ENCODE measurements around the gene SLC23A2.

SLC23A2 gene

DNA sequence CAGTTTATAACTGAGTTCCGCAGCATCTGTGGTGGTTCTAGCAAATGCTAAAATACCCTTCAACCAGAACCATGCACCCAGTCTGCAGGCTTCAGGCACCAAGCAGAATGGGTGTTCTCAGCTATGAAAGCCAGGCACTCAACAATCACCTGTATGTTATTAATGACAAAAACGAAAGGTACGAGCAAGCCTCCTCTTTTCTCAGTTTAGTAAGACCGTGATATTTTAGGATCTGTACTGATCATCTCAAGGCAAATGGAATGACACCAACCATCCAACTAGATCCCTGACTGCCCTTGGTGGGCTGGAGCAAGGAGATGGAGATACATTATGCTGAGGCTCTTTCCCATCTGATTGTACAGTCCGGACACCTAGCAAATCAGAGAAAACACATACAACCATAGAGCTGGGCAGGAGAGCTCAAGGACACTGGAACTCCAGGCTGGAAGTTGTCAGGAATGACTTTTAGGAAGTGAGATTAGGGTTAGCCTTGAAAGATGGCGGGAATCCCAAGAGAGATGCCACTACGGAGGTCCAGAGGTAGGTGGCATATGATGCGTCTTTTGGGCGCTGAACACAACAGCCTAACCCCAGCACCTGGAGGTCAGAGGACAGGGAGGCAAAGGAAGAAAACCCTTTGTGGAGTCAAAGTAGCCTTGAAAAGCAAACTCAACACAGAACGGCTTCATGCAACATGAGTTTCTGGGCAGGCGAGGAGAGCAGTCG is 33.4 kb downstream of the SLC23A2 start:
- in situ Hi-C loops (cut with HindIII; ENCODE audit: low pct_ligation_motif_present, low sequenced_read_pairs) = no loop called here
- DNase-seq = no peak
- no peak overlapping the region for H3K4me3 ChIP-seq (ENCODE audit: low read depth, low read length)
- peaks cover 4% of the 10 kb centered on the region for H3K36me3 ChIP-seq (replicated peaks)
- H3K27me3 ChIP-seq (replicated peaks) = no peaks in the 10 kb centered on the region
- no peak overlapping the region for H3K27ac ChIP-seq
- TF ChIP-seq, protein P1, sequence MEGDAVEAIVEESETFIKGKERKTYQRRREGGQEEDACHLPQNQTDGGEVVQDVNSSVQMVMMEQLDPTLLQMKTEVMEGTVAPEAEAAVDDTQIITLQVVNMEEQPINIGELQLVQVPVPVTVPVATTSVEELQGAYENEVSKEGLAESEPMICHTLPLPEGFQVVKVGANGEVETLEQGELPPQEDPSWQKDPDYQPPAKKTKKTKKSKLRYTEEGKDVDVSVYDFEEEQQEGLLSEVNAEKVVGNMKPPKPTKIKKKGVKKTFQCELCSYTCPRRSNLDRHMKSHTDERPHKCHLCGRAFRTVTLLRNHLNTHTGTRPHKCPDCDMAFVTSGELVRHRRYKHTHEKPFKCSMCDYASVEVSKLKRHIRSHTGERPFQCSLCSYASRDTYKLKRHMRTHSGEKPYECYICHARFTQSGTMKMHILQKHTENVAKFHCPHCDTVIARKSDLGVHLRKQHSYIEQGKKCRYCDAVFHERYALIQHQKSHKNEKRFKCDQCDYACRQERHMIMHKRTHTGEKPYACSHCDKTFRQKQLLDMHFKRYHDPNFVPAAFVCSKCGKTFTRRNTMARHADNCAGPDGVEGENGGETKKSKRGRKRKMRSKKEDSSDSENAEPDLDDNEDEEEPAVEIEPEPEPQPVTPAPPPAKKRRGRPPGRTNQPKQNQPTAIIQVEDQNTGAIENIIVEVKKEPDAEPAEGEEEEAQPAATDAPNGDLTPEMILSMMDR (IDR thresholded peaks at IDR 0.05; ENCODE audit: low read depth, low read length, missing control alignments) = no peak

- H3K27me3 ChIP-seq (replicated peaks) = no peaks in the 10 kb centered on the region
- in situ Hi-C loops (cut with HindIII; ENCODE audit: low pct_ligation_motif_present, low sequenced_read_pairs) = no loop called here
- TF ChIP-seq, protein P1 (IDR thresholded peaks at IDR 0.05; ENCODE audit: low read depth, low read length, missing control alignments) = no peak
- DNase-seq = no peak
- H3K27ac ChIP-seq = no peak overlapping the region
- H3K4me3 ChIP-seq (ENCODE audit: low read depth, low read length) = no peak overlapping the region
- H3K36me3 ChIP-seq (replicated peaks) = peaks cover 4% of the 10 kb centered on the region
Measured at GRCh38 chr20:4966826-4967751, 34.2 kb downstream of the SLC23A2 start.

GRCh38 chr20:4962241-4962855 is 39.0 kb downstream of the SLC23A2 start:
- TF ChIP-seq, protein P1 (IDR thresholded peaks at IDR 0.05; ENCODE audit: low read depth, low read length, missing control alignments) = no peak
- Histone ChIP-seq H3K36me3 (replicated peaks) (no peaks in the 10 kb centered on the region), H3K4me3 (ENCODE audit: low read depth, low read length) (no peak overlapping the region), H3K27ac (peak overlapping the region; percentile 76), H3K27me3 (replicated peaks) (no peaks in the 10 kb centered on the region)
- in situ Hi-C loops (cut with HindIII; ENCODE audit: low pct_ligation_motif_present, low sequenced_read_pairs) = no loop called here
- no peak for DNase-seq

DNA sequence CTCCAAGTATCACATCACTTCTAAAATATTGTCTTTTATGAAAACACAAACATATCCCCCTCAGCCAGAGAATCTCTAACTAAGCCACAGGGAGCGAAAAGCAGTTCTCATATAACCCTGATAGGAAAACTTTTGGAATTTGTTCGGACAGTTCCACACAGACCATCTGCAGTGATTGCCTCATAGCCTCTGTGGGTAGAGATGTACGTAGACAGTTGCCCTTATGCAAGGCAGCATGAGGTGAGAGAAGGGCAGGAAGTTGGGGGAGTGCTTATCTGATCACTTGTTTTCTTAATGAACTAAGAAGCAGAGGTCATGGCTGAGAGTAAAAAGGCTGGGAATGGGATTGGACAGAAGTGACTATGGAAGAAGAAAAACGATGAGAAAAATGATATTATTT is 39.6 kb downstream of the SLC23A2 start:
- Histone ChIP-seq H3K27me3 (replicated peaks) (no peaks in the 10 kb centered on the region), H3K27ac (peak overlapping the region; percentile 76), H3K4me3 (ENCODE audit: low read depth, low read length) (no peak overlapping the region), H3K36me3 (replicated peaks) (no peaks in the 10 kb centered on the region)
- in situ Hi-C loops (cut with HindIII; ENCODE audit: low pct_ligation_motif_present, low sequenced_read_pairs) = no loop called here
- peak; percentile 90 for DNase-seq
- TF ChIP-seq, protein P1 (IDR thresholded peaks at IDR 0.05; ENCODE audit: low read depth, low read length, missing control alignments) = no peak

GRCh38 chr20:4959592-4959991 is 41.7 kb downstream of the SLC23A2 start:
- Histone ChIP-seq H3K4me3 (ENCODE audit: low read depth, low read length) (no peak overlapping the region), H3K36me3 (replicated peaks) (no peaks in the 10 kb centered on the region), H3K27me3 (replicated peaks) (no peaks in the 10 kb centered on the region), H3K27ac (no peak overlapping the region)
- in situ Hi-C loops (cut with HindIII; ENCODE audit: low pct_ligation_motif_present, low sequenced_read_pairs) = no loop called here
- DNase-seq = peak; percentile 40
- TF ChIP-seq, protein P1 (IDR thresholded peaks at IDR 0.05; ENCODE audit: low read depth, low read length, missing control alignments) = no peak
